Measurements from ENCODE around the gene SLC38A10.

GRCh38 chr17:81329927-81330883, 35.1 kb upstream of the SLC38A10 start:
- TF ChIP-seq CTCF (optimal IDR thresholded peaks at IDR 0.05 in 1 of 3, IDR thresholded peaks at IDR 0.05 in 1 of 3, conservative IDR thresholded peaks at IDR 0.05 in 1 of 3; ENCODE audit: extremely low read depth in 1 of 3, insufficient read depth in 2 of 3, low read length in 3 of 3): peak; percentile 32 to 58 (median 41)
- TF ChIP-seq EZH2 (IDR thresholded peaks at IDR 0.05; ENCODE audit: low read length): no peak
